Mucosa of descending colon (tissue), 3 donors: ENCODE results near the gene CDC45. TPM values are rescaled to one million over a fixed set of nuclear protein-coding genes. Genes with fewer than 3 reads are reported as not detected.

Experiments
- ATAC-seq: fragments of 200-7000 bp; cut with Tn5 transposase; one replicate; pipeline ENCODE4 v1.9.1; 2020; ENCODE audit warnings: mild to moderate bottlenecking, moderate library complexity
- DNase-seq, 3 donors: peaks; one replicate each; pipeline ENCODE4 v3.0.0-alpha.2; 2020
- H3K36me3 ChIP-seq: fragments of 200-600 bp; one replicate; pipeline ENCODE4 v1.8.0; 2021; ENCODE audit warnings: low read depth, mild to moderate bottlenecking
- H3K4me1 ChIP-seq: fragments of 200-600 bp; one replicate; pipeline ENCODE4 v1.8.0; 2021; ENCODE audit warnings: low read depth, mild to moderate bottlenecking
- H3K4me3 ChIP-seq: fragments of 200-600 bp; one replicate; pipeline ENCODE4 v1.8.0; 2021; ENCODE audit warnings: mild to moderate bottlenecking
- H3K9me3 ChIP-seq: fragments of 200-600 bp; one replicate; pipeline ENCODE4 v1.8.0; 2021; ENCODE audit warnings: mild to moderate bottlenecking
- intact Hi-C, 2 donors: fragments of 100-400 bp; cut with DNase I in 1 of 2; cut with micrococcal nuclease in 1 of 2; formaldehyde crosslinking; loops; one replicate each; pipeline versions ENCODE4 v1.11.0 to v1.11.1; 2022; cut with DNase I, micrococcal nuclease
- total RNA-seq, 3 donors: library from RNA; stranded (reverse); fragmentation: NEBNext Ultra II Directional in 2 of 3; extraction: Animal tissue kit (Norgen Biotek cat#: 25700) in 2 of 3; gene quantifications; one replicate each; pipeline versions ENCODE4 v1.2.1 to v1.2.4, GENCODE V29; 2021 to 2023
- TF ChIP-seq, protein P1 (sequence below): fragments of 200-600 bp; IDR thresholded peaks from one replicate; pipeline ENCODE4 v1.8.0; 2022; ENCODE audit warnings: antibody characterized with exemption, mild to moderate bottlenecking
- donor health status: DM: no; HTN: no; CAD: no; lungs with moderate emphysema.
- donor health status: DM: no; HTN: no; CAD: no.
- donor health status: DM: no; HTN: yes; CAD: no.

The CDC45 gene
- total RNA-seq, 3 donors from 2014 or later = 2.2 to 13.9 (median 2.8) TPM

DNA sequence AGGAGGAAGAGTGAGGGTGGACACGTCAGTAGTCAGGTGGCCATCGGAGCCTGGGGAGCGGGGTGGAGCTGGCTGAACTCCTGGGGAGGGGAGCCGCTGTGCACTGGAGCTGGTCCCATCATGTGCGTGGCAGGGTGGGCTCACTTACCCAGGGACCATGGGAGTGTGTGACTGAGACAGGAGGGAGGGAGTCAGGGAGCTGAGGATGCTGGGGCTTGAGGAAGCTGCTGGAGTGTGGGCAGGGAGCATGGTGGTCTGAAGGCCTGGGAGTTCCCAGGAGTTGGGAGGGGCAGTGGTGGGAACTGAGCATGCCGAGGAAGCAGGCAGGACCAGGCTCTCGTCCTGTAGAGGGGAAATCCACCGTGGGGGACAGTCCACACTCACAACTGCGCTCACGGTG lies 26.5 kb downstream of the CDC45 start:
- ATAC-seq (no peak), DNase-seq (peak in 1 of 3 donors; percentile 26)
- intact Hi-C loops = no loop called here
- TF ChIP-seq, protein P1, sequence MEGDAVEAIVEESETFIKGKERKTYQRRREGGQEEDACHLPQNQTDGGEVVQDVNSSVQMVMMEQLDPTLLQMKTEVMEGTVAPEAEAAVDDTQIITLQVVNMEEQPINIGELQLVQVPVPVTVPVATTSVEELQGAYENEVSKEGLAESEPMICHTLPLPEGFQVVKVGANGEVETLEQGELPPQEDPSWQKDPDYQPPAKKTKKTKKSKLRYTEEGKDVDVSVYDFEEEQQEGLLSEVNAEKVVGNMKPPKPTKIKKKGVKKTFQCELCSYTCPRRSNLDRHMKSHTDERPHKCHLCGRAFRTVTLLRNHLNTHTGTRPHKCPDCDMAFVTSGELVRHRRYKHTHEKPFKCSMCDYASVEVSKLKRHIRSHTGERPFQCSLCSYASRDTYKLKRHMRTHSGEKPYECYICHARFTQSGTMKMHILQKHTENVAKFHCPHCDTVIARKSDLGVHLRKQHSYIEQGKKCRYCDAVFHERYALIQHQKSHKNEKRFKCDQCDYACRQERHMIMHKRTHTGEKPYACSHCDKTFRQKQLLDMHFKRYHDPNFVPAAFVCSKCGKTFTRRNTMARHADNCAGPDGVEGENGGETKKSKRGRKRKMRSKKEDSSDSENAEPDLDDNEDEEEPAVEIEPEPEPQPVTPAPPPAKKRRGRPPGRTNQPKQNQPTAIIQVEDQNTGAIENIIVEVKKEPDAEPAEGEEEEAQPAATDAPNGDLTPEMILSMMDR = no peak
- H3K4me3 ChIP-seq = no peak overlapping the region
- no peaks in the 10 kb centered on the region for H3K36me3 ChIP-seq
- H3K9me3 ChIP-seq = no peaks in the 10 kb centered on the region
- no peaks in the 10 kb centered on the region for H3K4me1 ChIP-seq

DNA sequence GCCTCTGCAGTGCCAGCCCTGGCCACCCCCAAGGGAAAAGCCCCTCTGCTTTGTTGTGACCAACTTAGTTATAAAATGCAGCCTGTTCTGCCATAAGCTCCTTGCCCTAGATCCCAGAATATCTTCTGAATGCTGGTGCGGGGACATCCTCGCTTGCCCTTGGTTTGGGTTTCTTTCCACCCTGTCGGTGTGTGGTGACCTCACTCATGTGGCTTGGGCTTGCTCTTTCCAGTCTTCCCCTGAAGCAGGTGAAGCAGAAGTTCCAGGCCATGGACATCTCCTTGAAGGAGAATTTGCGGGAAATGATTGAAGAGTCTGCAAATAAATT lies 27.8 kb downstream of the CDC45 start:
- Histone ChIP-seq H3K4me1 (no peaks in the 10 kb centered on the region), H3K9me3 (no peaks in the 10 kb centered on the region), H3K4me3 (no peak overlapping the region), H3K36me3 (no peaks in the 10 kb centered on the region)
- intact Hi-C loops = no loop called here
- ATAC-seq = no peak
- TF ChIP-seq, protein P1 = no peak
- no peak for DNase-seq

DNA sequence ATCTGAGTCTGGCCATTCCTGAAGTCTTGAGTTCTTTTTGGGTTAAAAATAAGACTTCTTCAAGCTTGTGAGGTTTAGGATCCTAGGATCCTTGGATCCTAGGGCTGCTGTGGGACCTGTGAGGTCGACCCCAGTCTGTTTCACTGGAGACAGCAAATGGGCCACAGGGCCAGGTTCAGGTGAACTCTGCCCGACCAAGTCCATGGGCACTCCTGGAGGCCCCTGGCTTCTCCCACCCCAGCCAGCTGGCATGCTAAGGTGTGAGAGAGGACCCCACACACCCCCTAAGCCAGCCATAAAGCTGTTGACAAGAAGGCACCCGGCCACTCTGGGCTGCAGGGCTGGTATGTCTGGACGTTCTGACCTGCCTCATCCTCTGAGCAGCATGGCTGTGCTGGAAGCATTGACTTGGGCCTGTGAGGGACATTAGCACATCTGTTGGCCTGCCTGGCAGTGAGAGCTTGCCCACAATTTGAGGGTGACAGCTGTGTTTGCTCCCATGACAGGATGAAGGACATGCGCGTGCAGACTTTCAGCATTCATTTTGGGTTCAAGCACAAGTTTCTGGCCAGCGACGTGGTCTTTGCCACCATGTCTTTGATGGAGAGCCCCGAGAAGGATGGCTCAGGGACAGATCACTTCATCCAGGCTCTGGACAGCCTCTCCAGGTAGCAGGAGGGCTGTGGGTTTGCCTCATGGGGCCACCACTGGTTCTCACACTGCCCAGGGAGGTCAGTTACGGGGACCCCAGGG lies 28.5 kb downstream of the CDC45 start:
- Histone ChIP-seq H3K9me3 (no peaks in the 10 kb centered on the region), H3K4me1 (no peaks in the 10 kb centered on the region), H3K36me3 (no peaks in the 10 kb centered on the region), H3K4me3 (no peak overlapping the region)
- DNase-seq = no peak
- no peak for ATAC-seq
- intact Hi-C loops = no loop called here
- TF ChIP-seq, protein P1 = no peak

DNA sequence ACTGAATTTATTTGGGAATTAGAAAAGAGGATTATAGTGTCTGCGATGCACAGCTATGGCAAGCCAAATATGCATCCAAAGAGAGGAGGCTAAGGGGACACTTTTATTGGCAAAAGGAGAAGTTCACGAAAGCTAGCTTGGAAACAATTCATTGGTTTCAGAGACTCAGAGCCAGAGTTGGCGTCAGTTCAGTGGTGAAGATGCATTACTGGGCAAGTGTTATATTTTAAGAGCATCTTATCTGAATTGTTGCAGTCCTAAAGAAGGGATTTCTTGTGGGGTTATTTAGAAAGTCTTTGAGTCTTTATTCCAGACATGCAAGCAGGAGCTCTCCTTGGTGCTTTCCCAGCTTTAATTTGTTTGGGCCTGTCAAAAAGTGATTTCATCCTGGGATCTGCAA lies 29.5 kb downstream of the CDC45 start:
- ATAC-seq (no peak), DNase-seq (no peak)
- Histone ChIP-seq H3K4me3 (no peak overlapping the region), H3K9me3 (no peaks in the 10 kb centered on the region), H3K36me3 (no peaks in the 10 kb centered on the region), H3K4me1 (no peaks in the 10 kb centered on the region)
- TF ChIP-seq, protein P1 = no peak
- intact Hi-C loops = no loop called here

DNA sequence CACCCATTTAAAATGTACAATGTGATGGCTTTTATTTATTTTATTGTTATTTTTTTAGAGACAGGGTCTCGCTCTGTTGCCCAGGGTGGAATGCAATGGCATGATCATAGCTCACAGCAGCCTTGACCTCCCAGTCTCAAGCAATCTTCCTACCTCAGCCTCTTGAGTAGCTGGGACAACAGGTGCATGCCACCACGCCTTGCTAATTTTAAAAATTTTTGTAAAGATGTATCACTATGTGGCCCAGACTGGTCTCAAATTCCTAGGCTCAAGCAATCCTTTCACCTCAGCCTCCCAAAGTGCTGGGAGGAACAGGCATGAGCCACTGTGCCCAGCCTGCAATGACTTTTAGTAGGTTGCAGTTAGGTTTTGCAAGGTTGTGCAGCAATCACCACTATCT lies 30.2 kb downstream of the CDC45 start:
- intact Hi-C loops = no loop called here
- Histone ChIP-seq H3K36me3 (no peaks in the 10 kb centered on the region), H3K4me1 (no peaks in the 10 kb centered on the region), H3K4me3 (no peak overlapping the region), H3K9me3 (no peaks in the 10 kb centered on the region)
- ATAC-seq (no peak), DNase-seq (no peak)
- TF ChIP-seq, protein P1 = no peak

DNA sequence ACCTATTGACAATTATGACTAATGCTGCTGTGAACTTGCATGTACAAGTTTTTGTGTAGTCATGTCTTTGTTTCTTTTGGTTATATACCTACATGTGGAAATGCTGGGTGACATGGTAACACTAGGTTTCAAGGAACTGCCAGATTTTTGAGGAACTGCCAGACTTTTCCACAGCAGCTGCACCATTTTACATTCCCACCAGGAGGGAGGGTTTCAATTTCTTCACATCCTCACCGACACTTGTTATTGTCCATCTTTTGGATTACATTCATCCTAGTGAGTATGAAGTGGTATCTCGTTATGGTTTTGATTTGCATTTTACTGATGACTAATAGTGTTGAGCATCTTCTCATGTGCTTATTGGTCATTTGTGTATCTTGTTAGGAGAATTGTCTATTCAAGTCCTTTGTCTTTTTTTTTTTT lies 31.2 kb downstream of the CDC45 start:
- intact Hi-C loops = no loop called here
- ATAC-seq = no peak

More for the DNA sequence above, 31.2 kb downstream of the CDC45 start:
- Histone ChIP-seq H3K4me3 (no peak overlapping the region), H3K4me1 (no peaks in the 10 kb centered on the region), H3K36me3 (no peaks in the 10 kb centered on the region), H3K9me3 (no peaks in the 10 kb centered on the region)
- DNase-seq = no peak
- TF ChIP-seq, protein P1 = no peak
